Mesenchymal stem cell (in vitro differentiated cells and primary cell): ENCODE data around the gene FSTL4.
"Not testable (repeated sequence)": the region's sequence is repeated elsewhere in the genome, so short reads cannot be mapped to it uniquely, and the experiment has no call there.

ENCODE experiments used
- DNase-seq: peaks from one replicate; pipeline ENCODE4 v3.0.0-alpha.2; 2013
- H2AFZ ChIP-seq: one replicate; pipeline ENCODE4 v1.6.1; 2013; ENCODE audit warnings: low read depth, mild to moderate bottlenecking, control low read depth, inconsistent platforms, low read length, moderate library complexity
- H2AK5ac ChIP-seq: 2 replicates; pipeline ENCODE4 v1.6.1; 2013; ENCODE audit warnings: low read length, moderate library complexity, mild to moderate bottlenecking, inconsistent platforms; ENCODE audit not compliant: severe bottlenecking
- H2BK120ac ChIP-seq: one replicate; pipeline ENCODE4 v1.6.1; 2013; ENCODE audit warnings: low read depth, mild to moderate bottlenecking, inconsistent platforms, low read length, moderate library complexity
- H2BK12ac ChIP-seq, 2 experiments: one replicate each; pipeline ENCODE4 v1.6.1; 2013; ENCODE audit warnings: inconsistent platforms in 2 of 2, low read length in 2 of 2, mild to moderate bottlenecking in 2 of 2, moderate library complexity in 2 of 2, control low read depth in 1 of 2
- H2BK15ac ChIP-seq: one replicate; pipeline ENCODE4 v1.6.1; 2013; ENCODE audit warnings: mild to moderate bottlenecking, low read depth, inconsistent platforms; ENCODE audit not compliant: poor library complexity, severe bottlenecking
- H2BK5ac ChIP-seq: 2 replicates; pipeline ENCODE4 v1.6.1; 2013; ENCODE audit warnings: low read depth, mild to moderate bottlenecking, low read length, control low read depth, inconsistent platforms; ENCODE audit not compliant: poor library complexity, severe bottlenecking
- H3K14ac ChIP-seq, 2 experiments: one replicate each; pipeline ENCODE4 v1.6.1; 2013; ENCODE audit warnings: inconsistent platforms in 2 of 2, low read length in 2 of 2, control low read depth in 1 of 2, mild to moderate bottlenecking in 1 of 2, moderate library complexity in 1 of 2
- H3K18ac ChIP-seq, 2 experiments: one replicate each; pipeline ENCODE4 v1.6.1; 2013; ENCODE audit warnings: inconsistent platforms in 2 of 2, low read length in 2 of 2, control low read depth in 1 of 2, low read depth in 1 of 2, mild to moderate bottlenecking in 1 of 2
- H3K23ac ChIP-seq, 2 experiments: one replicate each; pipeline ENCODE4 v1.6.1; 2013; ENCODE audit warnings: inconsistent platforms in 2 of 2, low read length in 2 of 2, mild to moderate bottlenecking in 2 of 2, moderate library complexity in 2 of 2, control low read depth in 1 of 2
- H3K27ac ChIP-seq: 2 replicates; pipeline ENCODE4 v1.5.1; 2013; ENCODE audit warnings: mild to moderate bottlenecking, moderate library complexity, low read length, control low read depth, inconsistent platforms; ENCODE audit not compliant: poor library complexity, severe bottlenecking
- H3K27me3 ChIP-seq, 2 experiments: 2 replicates each; pipeline versions ENCODE4 v1.6.1 to v1.7.0; 2013; ENCODE audit warnings: low read length in 2 of 2, mild to moderate bottlenecking in 2 of 2, moderate library complexity in 2 of 2, control low read depth in 1 of 2, inconsistent platforms in 1 of 2; ENCODE audit not compliant: control insufficient read depth in 1 of 2, insufficient read depth in 1 of 2
- H3K36me3 ChIP-seq, 2 experiments: 2 replicates each; pipeline versions ENCODE4 v1.6.1 to v1.7.0; 2013; ENCODE audit warnings: low read length in 2 of 2, control low read depth in 1 of 2, inconsistent platforms in 1 of 2, low read depth in 1 of 2, mild to moderate bottlenecking in 1 of 2; ENCODE audit not compliant: insufficient read depth in 2 of 2, control insufficient read depth in 1 of 2
- H3K4ac ChIP-seq, 2 experiments: one replicate each; pipeline ENCODE4 v1.6.1; 2013; ENCODE audit warnings: inconsistent platforms in 2 of 2, low read length in 2 of 2, mild to moderate bottlenecking in 2 of 2, moderate library complexity in 2 of 2, control low read depth in 1 of 2, low read depth in 1 of 2
- H3K4me1 ChIP-seq: 2 replicates; pipeline ENCODE4 v1.6.1; 2013; ENCODE audit warnings: low read depth, low read length, control low read depth; ENCODE audit not compliant: control insufficient read depth, insufficient read depth
- H3K4me2 ChIP-seq: 2 replicates; pipeline ENCODE4 v1.6.1; 2013; ENCODE audit warnings: low read length, mild to moderate bottlenecking, inconsistent platforms; ENCODE audit not compliant: poor library complexity, severe bottlenecking
- H3K4me3 ChIP-seq, 2 experiments: 2 replicates each; pipeline versions ENCODE4 v1.5.1 to v1.7.0; 2013; ENCODE audit warnings: low read length in 2 of 2, mild to moderate bottlenecking in 2 of 2, control low read depth in 1 of 2, low read depth in 1 of 2; ENCODE audit not compliant: insufficient read depth in 1 of 2
- H3K79me1 ChIP-seq: replicated peaks from 2 replicates; pipeline ENCODE4 v1.6.1; 2013; ENCODE audit warnings: mild to moderate bottlenecking, control low read depth, low read length, inconsistent platforms; ENCODE audit not compliant: poor library complexity, severe bottlenecking
- H3K9ac ChIP-seq: 2 replicates; pipeline ENCODE4 v1.7.0; 2013; ENCODE audit warnings: mild to moderate bottlenecking, low read length, moderate library complexity
- H3K9me3 ChIP-seq: 2 replicates; pipeline ENCODE4 v1.7.0; 2013; ENCODE audit warnings: mild to moderate bottlenecking, low read length; ENCODE audit not compliant: control insufficient read depth
- H4K8ac ChIP-seq: one replicate; pipeline ENCODE4 v1.6.1; 2013; ENCODE audit warnings: inconsistent platforms, mild to moderate bottlenecking, low read length, moderate library complexity
- H4K91ac ChIP-seq: one replicate; pipeline ENCODE4 v1.6.1; 2013; ENCODE audit warnings: mild to moderate bottlenecking, low read length, inconsistent platforms
- WGBS: methylation state at CpG from one replicate; pipeline ENCODE4 v1.1.7; 2013; ENCODE audit warnings: mixed read lengths; 5-methylcytosine and 5-hydroxymethylcytosine counted together

The FSTL4 gene

GRCh38 chr5:133538718-133539117 lies 73.6 kb downstream of the FSTL4 start:
- no peak for DNase-seq
- no peak overlapping the region for H3K18ac ChIP-seq
- 62% methylated on average over 6 of the region's 7 CpGs for WGBS
- no peak overlapping the region for H3K4me3 ChIP-seq
- H3K4me1 ChIP-seq, result no peaks in the 10 kb centered on the region
- no peak overlapping the region for H2AFZ ChIP-seq
- H3K27ac ChIP-seq, result no peak overlapping the region
- H2BK5ac ChIP-seq, result no peak overlapping the region
- no peak overlapping the region for H4K8ac ChIP-seq
- H3K36me3 ChIP-seq, result no peaks in the 10 kb centered on the region
- no peak overlapping the region for H3K23ac ChIP-seq
- no peak overlapping the region for H2BK12ac ChIP-seq
- no peaks in the 10 kb centered on the region for H3K9me3 ChIP-seq
- peaks cover 17 to 46% of the 10 kb centered on the region in 2 experiments for H3K27me3 ChIP-seq
- H3K4me2 ChIP-seq, result no peak overlapping the region
- no peak overlapping the region for H3K14ac ChIP-seq
- no peak overlapping the region for H2BK120ac ChIP-seq
- no peak overlapping the region for H3K4ac ChIP-seq
- no peak overlapping the region for H4K91ac ChIP-seq
- H2BK15ac ChIP-seq, result no peak overlapping the region
- H3K79me1 ChIP-seq, result no peaks in the 10 kb centered on the region
- H2AK5ac ChIP-seq, result no peak overlapping the region
- no peak overlapping the region for H3K9ac ChIP-seq

GRCh38 chr5:133535241-133535929 lies 77.0 kb downstream of the FSTL4 start:
- not testable (repeated sequence) for H3K14ac ChIP-seq, H3K36me3 ChIP-seq, H4K8ac ChIP-seq, H3K79me1 ChIP-seq, H2BK15ac ChIP-seq, H2BK12ac ChIP-seq, H3K4me2 ChIP-seq, H2AFZ ChIP-seq, H4K91ac ChIP-seq, H3K18ac ChIP-seq, H3K27ac ChIP-seq, H3K4ac ChIP-seq, H3K23ac ChIP-seq, H2BK5ac ChIP-seq, H3K4me1 ChIP-seq, H2AK5ac ChIP-seq, DNase-seq, H3K9ac ChIP-seq, H2BK120ac ChIP-seq, H3K4me3 ChIP-seq, H3K9me3 ChIP-seq
- H3K27me3 ChIP-seq, result peaks cover 20 to 29% of the 10 kb centered on the region in 2 experiments
- 77% methylated on average over 10 of the region's 13 CpGs for WGBS

GRCh38 chr5:133534566-133534965 lies 77.8 kb downstream of the FSTL4 start:
- no peak overlapping the region for H3K9ac ChIP-seq

GRCh38 chr5:133533541-133533940 lies 78.8 kb downstream of the FSTL4 start:
- no peak overlapping the region for H3K4me3 ChIP-seq
- no peak for DNase-seq
- H3K23ac ChIP-seq, result no peak overlapping the region
- H2AFZ ChIP-seq, result no peak overlapping the region
- peaks cover 11 to 21% of the 10 kb centered on the region in 2 experiments for H3K27me3 ChIP-seq
- H3K4ac ChIP-seq, result no peak overlapping the region
- no peak overlapping the region for H3K4me2 ChIP-seq
- no peak overlapping the region for H3K9ac ChIP-seq
- no peak overlapping the region for H2BK12ac ChIP-seq
- no peak overlapping the region for H3K18ac ChIP-seq
- H3K36me3 ChIP-seq, result no peaks in the 10 kb centered on the region
- H2BK5ac ChIP-seq, result no peak overlapping the region
- H2BK15ac ChIP-seq, result no peak overlapping the region
- H3K79me1 ChIP-seq, result no peaks in the 10 kb centered on the region
- no peak overlapping the region for H4K8ac ChIP-seq
- no peak overlapping the region for H2AK5ac ChIP-seq
- no peaks in the 10 kb centered on the region for H3K4me1 ChIP-seq
- no peak overlapping the region for H2BK120ac ChIP-seq
- no peak overlapping the region for H4K91ac ChIP-seq
- no peaks in the 10 kb centered on the region for H3K9me3 ChIP-seq
- 71% methylated on average over 3 of the region's 4 CpGs for WGBS
- H3K14ac ChIP-seq, result no peak overlapping the region
- no peak overlapping the region for H3K27ac ChIP-seq

More at GRCh38 chr5:133534566-133534965, 77.8 kb downstream of the FSTL4 start:
- Histone ChIP-seq H3K9me3 (no peaks in the 10 kb centered on the region), H4K8ac (no peak overlapping the region), H3K27me3 (peaks cover 21 to 22% of the 10 kb centered on the region in 2 experiments), H3K36me3 (no peaks in the 10 kb centered on the region), H2BK5ac (no peak overlapping the region), H3K4me2 (no peak overlapping the region), H3K4me3 (no peak overlapping the region), H4K91ac (no peak overlapping the region), H2AK5ac (no peak overlapping the region), H3K18ac (no peak overlapping the region), H3K27ac (no peak overlapping the region), H3K14ac (no peak overlapping the region), H3K4me1 (no peaks in the 10 kb centered on the region), H3K79me1 (no peaks in the 10 kb centered on the region), H3K23ac (no peak overlapping the region), H3K4ac (no peak overlapping the region), H2BK120ac (no peak overlapping the region), H2BK15ac (no peak overlapping the region), H2AFZ (no peak overlapping the region), H2BK12ac (no peak overlapping the region)
- WGBS, result 88% methylated on average over 2 of the region's 2 CpGs
- DNase-seq, result no peak
